ENCODE results near the gene ALX1. TPM values are rescaled to one million over a fixed set of nuclear protein-coding genes. Genes with fewer than 3 reads are reported as not detected.

ALX1 gene
- total RNA-seq: not detected
- polyA plus RNA-seq: not detected
- long read RNA-seq, donor 1: 0 reads
- long read RNA-seq, donor 2: 0 reads
- long read RNA-seq, donor 3: 0 reads
- long read RNA-seq, donor 4: 0 reads

DNA sequence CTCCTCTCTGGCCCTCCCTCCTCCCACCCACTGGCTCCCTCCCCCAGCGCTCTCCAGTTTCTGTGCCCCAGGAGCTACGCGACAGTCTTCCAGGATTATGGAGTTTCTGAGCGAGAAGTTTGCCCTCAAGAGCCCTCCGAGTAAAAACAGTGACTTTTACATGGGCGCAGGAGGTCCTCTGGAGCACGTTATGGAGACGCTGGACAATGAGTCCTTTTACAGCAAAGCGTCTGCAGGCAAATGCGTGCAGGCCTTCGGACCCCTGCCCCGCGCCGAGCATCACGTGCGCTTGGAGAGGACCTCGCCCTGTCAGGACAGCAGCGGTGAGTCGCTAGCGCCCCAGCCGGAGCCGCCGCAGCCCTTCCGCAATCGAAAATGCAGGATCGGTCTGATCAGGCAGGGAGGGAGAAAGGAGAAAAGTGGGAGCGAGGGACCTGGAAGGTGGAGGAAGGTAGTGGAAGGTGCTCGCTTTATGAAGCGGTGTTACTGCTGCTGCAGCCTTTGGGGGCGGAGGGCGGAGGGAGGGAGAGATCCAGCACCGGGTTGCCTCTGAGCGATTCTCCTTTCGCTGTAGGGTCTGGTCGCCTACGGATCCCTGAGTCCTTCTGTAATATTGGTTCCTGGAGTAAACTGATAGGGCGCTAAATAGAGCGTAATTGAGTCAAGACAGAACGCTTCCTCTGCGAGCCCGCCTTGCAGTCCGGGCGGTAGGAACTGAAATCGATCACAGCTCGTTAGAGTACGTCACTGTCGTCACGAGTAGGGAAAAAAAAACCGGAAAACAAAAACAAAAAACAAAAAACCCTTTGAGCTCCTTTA lies at the start of gene ALX1:
ALX1 (plus strand) TSS at position 56 of the 819 bp plus-strand sequence; CDS start at position 98, 42 bp downstream.
- WGBS: 3% methylated on average over 49 of the region's 49 CpGs
- peak in 1 of 2 donors; percentile 43 for ATAC-seq
- Histone ChIP-seq H3K4me3 (ENCODE audit: low read length) (peak within 1 kb of the TSS; percentile 54), H3K27ac (ENCODE audit: low read length) (no peak within 1 kb of the TSS), H3K9me3 (ENCODE audit: control insufficient read depth, low read length) (peaks cover 2% of the 10 kb centered on the region), H3K4me1 (ENCODE audit: control insufficient read depth, insufficient read depth, low read length) (no peaks in the 10 kb centered on the region), H3K27me3 (ENCODE audit: control insufficient read depth, insufficient read depth) (peaks cover 8% of the 10 kb centered on the region)
- DNase-seq: peak in 2 of 3 donors; percentile 36 to 43
- intact Hi-C loops (cut with DNase I): no loop called here

DNA sequence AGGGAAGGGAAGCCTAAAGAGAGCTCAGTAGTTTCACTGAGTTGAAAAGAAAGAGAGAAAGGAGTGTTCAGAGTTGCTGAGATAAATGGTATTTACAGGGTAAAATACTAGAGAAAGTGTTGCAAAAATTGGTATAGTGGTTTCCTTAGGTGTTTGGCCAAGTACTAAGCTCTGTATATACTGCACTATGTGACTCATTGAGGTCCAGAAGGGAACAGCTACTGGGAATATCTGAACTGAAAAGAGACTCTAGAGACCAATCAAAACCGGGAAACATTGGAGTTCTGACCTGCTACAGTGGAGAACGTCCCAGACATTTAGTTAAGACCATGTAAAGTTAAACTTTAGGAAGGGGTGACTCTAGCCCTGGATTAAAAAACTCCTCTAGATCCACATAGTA lies 42.7 kb upstream of the ALX1 start:
- WGBS: 44% methylated on average over 2 of the region's 2 CpGs
- intact Hi-C loops (cut with DNase I): no loop called here

DNA sequence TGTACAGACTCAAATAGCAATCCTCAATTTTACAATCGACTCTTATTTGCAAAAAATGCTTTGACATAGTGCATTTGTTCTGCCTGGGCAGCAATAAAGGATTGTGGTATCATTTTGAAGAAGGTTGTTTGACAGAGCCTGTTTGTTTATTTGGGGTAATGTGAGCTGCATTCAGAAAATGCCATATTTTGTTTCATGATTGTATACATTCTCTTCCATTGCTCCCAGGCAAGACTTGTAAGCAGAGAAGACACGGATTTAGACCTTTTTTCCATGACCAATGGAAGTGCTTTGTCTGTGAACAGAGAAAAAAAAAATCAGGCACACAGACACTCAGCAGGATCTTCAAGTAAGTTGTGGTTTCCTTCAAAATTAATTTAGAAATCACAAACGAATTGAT lies 35.5 kb upstream of the ALX1 start:
- intact Hi-C loops (cut with DNase I): no loop called here
- no peak for ATAC-seq
- WGBS: 40% methylated on average over 3 of the region's 3 CpGs
- Histone ChIP-seq H3K4me3 (ENCODE audit: low read length) (no peak overlapping the region), H3K27ac (ENCODE audit: low read length) (no peak overlapping the region), H3K27me3 (ENCODE audit: control insufficient read depth, insufficient read depth) (no peaks in the 10 kb centered on the region), H3K9me3 (ENCODE audit: control insufficient read depth, low read length) (no peaks in the 10 kb centered on the region), H3K4me1 (ENCODE audit: control insufficient read depth, insufficient read depth, low read length) (no peaks in the 10 kb centered on the region)
- DNase-seq: no peak

More for the DNA sequence above, 42.7 kb upstream of the ALX1 start:
- H3K9me3 ChIP-seq (ENCODE audit: control insufficient read depth, low read length): no peaks in the 10 kb centered on the region
- no peak overlapping the region for H3K27ac ChIP-seq (ENCODE audit: low read length)
- no peak overlapping the region for H3K4me3 ChIP-seq (ENCODE audit: low read length)
- H3K27me3 ChIP-seq (ENCODE audit: control insufficient read depth, insufficient read depth): no peaks in the 10 kb centered on the region
- DNase-seq (no peak), ATAC-seq (no peak)
- no peaks in the 10 kb centered on the region for H3K4me1 ChIP-seq (ENCODE audit: control insufficient read depth, insufficient read depth, low read length)

DNA sequence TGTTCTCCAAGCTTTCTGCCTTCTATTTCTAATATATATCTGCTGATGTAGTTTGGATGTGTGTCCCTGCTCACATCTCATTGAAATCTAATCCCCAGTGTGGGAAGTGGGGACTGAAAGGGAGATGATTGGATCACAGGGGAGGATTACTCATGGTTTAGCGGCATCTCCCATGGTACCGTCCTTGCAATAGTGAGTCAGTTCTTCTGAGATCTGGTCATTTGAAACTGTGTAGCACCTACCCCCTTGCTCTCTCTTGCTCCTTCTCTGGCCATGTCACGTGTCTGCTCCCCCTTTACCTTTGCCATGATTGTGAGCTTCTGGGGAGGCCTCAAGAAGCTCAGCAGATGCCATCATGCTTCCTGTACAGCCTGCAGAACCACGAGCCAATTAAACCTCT lies 26.2 kb upstream of the ALX1 start:
- no peaks in the 10 kb centered on the region for H3K4me1 ChIP-seq (ENCODE audit: control insufficient read depth, insufficient read depth, low read length)
- ATAC-seq: no peak
- no peaks in the 10 kb centered on the region for H3K27me3 ChIP-seq (ENCODE audit: control insufficient read depth, insufficient read depth)
- no peaks in the 10 kb centered on the region for H3K9me3 ChIP-seq (ENCODE audit: control insufficient read depth, low read length)
- H3K4me3 ChIP-seq (ENCODE audit: low read length): no peak overlapping the region
- intact Hi-C loops (cut with DNase I): no loop called here
- no peak for DNase-seq
- no peak overlapping the region for H3K27ac ChIP-seq (ENCODE audit: low read length)
- 56% methylated on average over 4 of the region's 4 CpGs for WGBS

DNA sequence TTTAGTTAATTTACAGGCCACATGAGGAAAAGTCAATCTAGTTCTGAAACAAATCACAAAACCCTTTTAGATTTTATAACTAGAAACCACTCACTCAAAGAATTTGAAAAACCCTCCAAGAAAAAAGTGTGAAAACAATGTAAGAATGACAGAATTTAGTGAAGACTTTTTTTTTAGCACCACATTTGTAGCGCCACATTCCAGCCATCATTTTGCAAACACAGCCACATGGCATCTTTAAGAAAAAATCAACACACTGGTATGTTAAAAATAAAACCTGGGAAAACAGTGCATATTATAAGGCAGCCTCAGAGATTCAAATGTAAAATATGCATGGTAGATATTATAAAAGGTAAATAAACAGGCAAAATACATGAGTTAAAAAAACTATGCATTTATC lies 22.3 kb upstream of the ALX1 start:
- no peaks in the 10 kb centered on the region for H3K27me3 ChIP-seq (ENCODE audit: control insufficient read depth, insufficient read depth)
- no peak overlapping the region for H3K4me3 ChIP-seq (ENCODE audit: low read length)
- H3K4me1 ChIP-seq (ENCODE audit: control insufficient read depth, insufficient read depth, low read length): no peaks in the 10 kb centered on the region
- no peaks in the 10 kb centered on the region for H3K9me3 ChIP-seq (ENCODE audit: control insufficient read depth, low read length)
- no peak overlapping the region for H3K27ac ChIP-seq (ENCODE audit: low read length)
- intact Hi-C loops (cut with DNase I): no loop called here
- DNase-seq: no peak
- no peak for ATAC-seq
- WGBS: 91% methylated on average over 1 of the region's 1 CpG

DNA sequence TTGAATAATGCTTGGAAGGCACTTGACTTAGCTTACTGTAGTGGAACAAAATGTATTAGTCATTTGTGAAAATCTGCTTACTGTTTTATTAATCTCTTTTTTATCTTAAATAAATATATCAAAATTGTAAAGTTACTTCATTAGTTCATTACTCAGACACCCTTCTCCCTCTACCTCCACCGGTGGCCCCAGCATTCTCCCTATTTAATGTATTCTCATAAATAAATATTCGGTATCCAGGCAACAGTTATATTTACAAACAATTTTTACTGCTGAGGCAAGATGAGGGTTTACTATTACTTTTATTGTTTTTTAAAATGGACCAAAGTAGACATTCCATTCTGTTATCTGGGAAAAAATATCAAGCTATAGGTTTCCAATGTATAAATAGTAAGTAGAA lies 19.6 kb upstream of the ALX1 start:
- WGBS: 79% methylated on average over 2 of the region's 2 CpGs
- ATAC-seq (no peak), DNase-seq (no peak)
- Histone ChIP-seq H3K4me1 (ENCODE audit: control insufficient read depth, insufficient read depth, low read length) (no peaks in the 10 kb centered on the region), H3K27ac (ENCODE audit: low read length) (no peak overlapping the region), H3K27me3 (ENCODE audit: control insufficient read depth, insufficient read depth) (no peaks in the 10 kb centered on the region), H3K9me3 (ENCODE audit: control insufficient read depth, low read length) (no peaks in the 10 kb centered on the region), H3K4me3 (ENCODE audit: low read length) (no peak overlapping the region)
- intact Hi-C loops (cut with DNase I): no loop called here

DNA sequence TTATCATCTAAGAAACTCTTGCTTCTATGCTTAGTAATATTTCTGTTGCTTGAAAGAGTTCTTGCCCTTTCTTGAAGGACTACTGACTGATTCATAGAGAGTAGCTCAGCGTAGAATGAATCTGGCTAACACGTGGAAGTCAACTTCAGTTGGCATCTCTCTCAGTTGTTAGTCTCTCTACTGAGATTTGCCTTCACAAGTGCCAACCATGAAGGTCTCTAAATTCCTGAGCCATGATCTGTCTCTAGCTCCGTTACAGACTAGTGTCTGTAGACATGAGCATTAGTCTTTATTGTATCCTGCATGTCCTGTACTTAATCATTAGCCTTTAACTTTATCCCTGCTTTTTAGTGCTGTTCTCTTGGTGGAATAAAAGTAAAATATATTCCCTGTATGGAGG lies 19.1 kb upstream of the ALX1 start:
- Histone ChIP-seq H3K27ac (ENCODE audit: low read length) (no peak overlapping the region), H3K4me1 (ENCODE audit: control insufficient read depth, insufficient read depth, low read length) (no peaks in the 10 kb centered on the region), H3K4me3 (ENCODE audit: low read length) (no peak overlapping the region), H3K9me3 (ENCODE audit: control insufficient read depth, low read length) (no peaks in the 10 kb centered on the region), H3K27me3 (ENCODE audit: control insufficient read depth, insufficient read depth) (no peaks in the 10 kb centered on the region)
- 52% methylated on average over 3 of the region's 3 CpGs for WGBS
- ATAC-seq (no peak), DNase-seq (no peak)
- intact Hi-C loops (cut with DNase I): no loop called here

DNA sequence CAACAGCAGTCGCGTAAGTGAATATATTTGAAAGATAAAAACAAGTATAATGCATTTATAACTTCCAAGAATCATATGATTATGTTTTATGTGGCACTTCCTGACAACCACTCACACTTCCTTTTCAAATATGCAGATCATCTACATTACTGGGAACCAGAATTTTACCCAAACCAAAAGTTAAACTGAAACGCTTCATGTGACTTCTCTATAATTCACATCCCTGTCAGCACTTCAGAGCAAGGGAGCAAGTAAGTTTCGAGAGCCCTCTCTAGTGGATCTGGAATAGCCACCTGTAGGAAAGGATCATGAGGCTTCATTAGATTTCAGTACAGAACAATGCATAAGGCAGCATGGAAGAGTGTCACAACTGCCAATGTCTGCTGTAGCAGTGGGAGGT lies 13.7 kb upstream of the ALX1 start:
- 54% methylated on average over 4 of the region's 4 CpGs for WGBS
- no peak overlapping the region for H3K27ac ChIP-seq (ENCODE audit: low read length)

DNA sequence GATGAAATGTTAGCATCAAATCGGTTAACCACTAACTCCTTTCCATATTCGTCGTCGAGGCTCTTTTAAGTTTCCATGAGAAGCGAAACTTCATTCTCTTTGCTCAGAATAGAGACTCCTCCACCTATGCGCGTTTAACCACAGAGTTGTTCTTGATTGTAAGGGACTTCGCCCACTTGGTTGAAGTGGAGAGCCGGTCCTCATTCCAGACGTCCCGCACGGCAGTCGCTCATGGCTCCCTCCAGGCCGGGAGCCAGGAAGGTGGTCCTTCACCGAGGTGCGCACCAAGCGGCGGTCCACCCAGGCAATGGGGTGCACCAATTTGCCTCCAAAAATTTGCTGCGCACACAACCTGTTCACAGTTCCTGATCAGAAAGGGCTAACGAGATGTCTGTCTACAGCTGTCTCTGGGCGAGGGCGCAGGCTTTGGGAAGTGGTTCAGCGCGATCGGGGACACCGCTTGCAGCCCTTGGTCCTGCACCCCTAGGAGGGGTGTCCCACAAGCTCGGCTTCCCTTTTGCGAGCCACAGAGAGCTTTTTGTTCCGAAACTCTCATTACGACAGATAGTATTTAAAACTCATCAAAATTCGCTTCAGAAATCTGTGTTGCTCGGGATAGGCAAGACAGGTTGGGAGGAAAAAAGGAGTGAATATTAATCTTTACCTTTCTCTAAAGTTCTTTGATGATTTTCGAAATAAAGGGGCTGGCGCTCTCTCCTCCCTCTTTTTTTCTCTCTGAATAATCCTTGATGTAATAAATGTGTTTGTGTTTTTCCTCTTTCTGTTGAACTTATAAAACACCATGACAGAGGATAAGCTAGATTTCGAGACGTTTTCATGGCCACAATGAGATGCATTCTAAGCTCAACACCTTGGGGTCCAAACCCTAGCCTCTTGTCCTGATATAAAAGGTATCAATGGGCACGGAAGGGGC lies 6.4 kb upstream of the ALX1 start:
- intact Hi-C loops (cut with DNase I): no loop called here
- 6% methylated on average over 37 of the region's 37 CpGs for WGBS
- peaks cover 2% of the 10 kb centered on the region for H3K4me1 ChIP-seq (ENCODE audit: control insufficient read depth, insufficient read depth, low read length)
- H3K4me3 ChIP-seq (ENCODE audit: low read length): no peak overlapping the region
- H3K27ac ChIP-seq (ENCODE audit: low read length): no peak overlapping the region
- DNase-seq: peak in 2 of 3 donors; percentile 28 to 38
- peaks cover 11% of the 10 kb centered on the region for H3K27me3 ChIP-seq (ENCODE audit: control insufficient read depth, insufficient read depth)
- peaks cover 4% of the 10 kb centered on the region for H3K9me3 ChIP-seq (ENCODE audit: control insufficient read depth, low read length)
- no peak for ATAC-seq

More for the DNA sequence above, 13.7 kb upstream of the ALX1 start:
- intact Hi-C loops (cut with DNase I): no loop called here
- DNase-seq (no peak), ATAC-seq (no peak)
- no peaks in the 10 kb centered on the region for H3K9me3 ChIP-seq (ENCODE audit: control insufficient read depth, low read length)
- H3K4me3 ChIP-seq (ENCODE audit: low read length): no peak overlapping the region
- no peaks in the 10 kb centered on the region for H3K27me3 ChIP-seq (ENCODE audit: control insufficient read depth, insufficient read depth)
- no peaks in the 10 kb centered on the region for H3K4me1 ChIP-seq (ENCODE audit: control insufficient read depth, insufficient read depth, low read length)

DNA sequence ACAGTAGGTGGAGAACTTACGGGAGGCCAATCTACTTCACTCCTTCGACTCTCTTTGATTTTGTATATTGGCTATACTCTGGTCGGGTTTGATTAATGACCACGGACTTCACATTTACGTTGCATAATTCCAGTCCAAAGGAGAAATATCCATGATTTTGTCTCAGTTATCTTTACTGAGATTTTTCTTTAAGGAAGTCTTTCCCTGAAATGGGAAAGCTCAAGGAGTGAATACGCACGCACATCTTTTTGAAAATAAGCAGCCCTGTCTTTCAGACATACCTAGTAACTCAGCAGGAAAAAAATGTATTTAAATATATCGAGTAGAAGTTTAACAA lies 5.7 kb upstream of the ALX1 start:
- intact Hi-C loops (cut with DNase I): no loop called here
- peaks cover 4% of the 10 kb centered on the region for H3K9me3 ChIP-seq (ENCODE audit: control insufficient read depth, low read length)
- H3K4me1 ChIP-seq (ENCODE audit: control insufficient read depth, insufficient read depth, low read length): peaks cover 2% of the 10 kb centered on the region
- 15% methylated on average over 8 of the region's 8 CpGs for WGBS
- H3K27ac ChIP-seq (ENCODE audit: low read length): no peak overlapping the region
- H3K4me3 ChIP-seq (ENCODE audit: low read length): no peak overlapping the region
- ATAC-seq (no peak), DNase-seq (no peak)
- H3K27me3 ChIP-seq (ENCODE audit: control insufficient read depth, insufficient read depth): peaks cover 11% of the 10 kb centered on the region

DNA sequence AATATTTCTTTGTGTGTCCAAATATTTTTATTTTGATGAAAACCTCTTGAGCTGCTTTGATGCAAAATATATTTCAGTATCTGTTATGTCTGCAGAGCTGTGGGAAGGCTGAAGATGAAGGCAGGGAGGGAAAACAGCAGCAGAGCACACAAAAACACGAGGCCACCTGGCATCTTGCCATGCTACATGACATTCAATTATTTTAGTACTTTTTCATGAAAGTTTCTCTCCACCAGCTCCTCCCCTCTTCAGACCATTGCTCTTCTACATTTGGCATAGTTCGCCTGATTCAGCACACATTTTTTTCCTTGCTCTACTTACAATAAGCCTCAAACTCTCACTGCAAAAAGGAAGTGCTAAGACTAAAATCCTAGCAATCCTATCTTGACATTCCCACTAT lies 4.6 kb upstream of the ALX1 start:
- ATAC-seq: no peak
- peaks cover 11% of the 10 kb centered on the region for H3K27me3 ChIP-seq (ENCODE audit: control insufficient read depth, insufficient read depth)
- peak in 1 of 3 donors; percentile 13 for DNase-seq
- peaks cover 2% of the 10 kb centered on the region for H3K4me1 ChIP-seq (ENCODE audit: control insufficient read depth, insufficient read depth, low read length)
- H3K27ac ChIP-seq (ENCODE audit: low read length): no peak overlapping the region
- no peak overlapping the region for H3K4me3 ChIP-seq (ENCODE audit: low read length)
- peaks cover 4% of the 10 kb centered on the region for H3K9me3 ChIP-seq (ENCODE audit: control insufficient read depth, low read length)
- intact Hi-C loops (cut with DNase I): no loop called here
- WGBS: 18% methylated on average over 2 of the region's 2 CpGs
